Activated CD4-positive, alpha-beta T cell treated with anti-CD3 and anti-CD28 coated beads, Interleukin-2, amount 50 U/mL, for 4 hours (primary cell): Measurements from ENCODE around the gene CHMP1A.

Source experiments
- DNase-seq, 2 experiments: peaks; one replicate each; pipeline ENCODE4 v3.0.0-alpha.2; 2020

CHMP1A gene

DNA sequence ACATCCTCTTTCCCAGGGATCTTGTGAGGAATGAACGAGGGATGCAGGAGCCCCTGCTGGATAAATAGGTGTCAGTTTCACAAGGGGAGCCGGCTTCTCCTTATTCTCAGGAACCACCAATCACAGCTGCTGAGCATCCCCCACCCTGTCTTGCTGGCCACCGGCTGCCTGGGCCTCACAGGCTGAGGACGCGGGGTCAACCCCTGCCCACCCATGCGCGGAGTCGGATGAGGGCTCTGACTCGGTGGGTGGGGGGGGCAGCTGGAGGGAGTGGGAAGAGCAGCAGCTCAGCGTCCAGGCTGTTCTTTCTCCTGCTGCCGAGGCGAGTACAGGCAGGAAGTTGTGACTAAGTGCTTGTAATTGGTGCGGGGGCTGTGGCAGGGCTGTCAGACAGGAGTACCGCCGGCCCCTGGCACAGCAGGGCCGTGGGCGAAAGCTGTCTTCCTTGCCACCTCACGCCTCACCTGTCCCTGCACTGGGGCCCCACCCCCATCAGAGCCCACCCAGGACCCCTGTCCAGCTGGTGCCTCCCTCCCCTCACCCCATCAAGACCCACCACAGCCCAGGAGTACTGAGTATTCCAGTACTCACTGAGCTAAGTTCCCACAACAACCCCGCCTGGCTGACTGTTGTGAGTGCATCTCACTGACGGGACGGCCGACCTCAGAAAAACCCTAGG, 55.1 kb downstream of the CHMP1A start:
- DNase-seq, result peak; percentile 64 to 68

DNA sequence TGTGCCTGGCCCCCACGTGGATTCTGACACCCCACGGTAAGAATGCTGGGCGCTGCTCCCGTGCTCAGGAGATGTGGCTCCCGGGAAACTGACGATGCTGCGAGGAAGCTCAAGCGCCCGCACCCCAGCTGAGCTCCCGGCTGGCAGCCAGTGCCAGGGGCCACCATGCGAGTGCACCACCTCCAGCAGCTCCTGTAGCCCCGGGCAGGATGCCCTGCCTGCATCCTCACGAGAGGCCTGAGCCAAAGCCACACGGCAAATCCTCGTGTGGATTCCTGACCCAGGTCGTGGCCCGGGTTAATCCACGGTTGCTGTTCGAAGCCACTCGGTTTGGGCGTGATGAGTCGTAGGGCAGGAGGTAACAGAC, 55.6 kb downstream of the CHMP1A start:
- DNase-seq, result no peak

DNA sequence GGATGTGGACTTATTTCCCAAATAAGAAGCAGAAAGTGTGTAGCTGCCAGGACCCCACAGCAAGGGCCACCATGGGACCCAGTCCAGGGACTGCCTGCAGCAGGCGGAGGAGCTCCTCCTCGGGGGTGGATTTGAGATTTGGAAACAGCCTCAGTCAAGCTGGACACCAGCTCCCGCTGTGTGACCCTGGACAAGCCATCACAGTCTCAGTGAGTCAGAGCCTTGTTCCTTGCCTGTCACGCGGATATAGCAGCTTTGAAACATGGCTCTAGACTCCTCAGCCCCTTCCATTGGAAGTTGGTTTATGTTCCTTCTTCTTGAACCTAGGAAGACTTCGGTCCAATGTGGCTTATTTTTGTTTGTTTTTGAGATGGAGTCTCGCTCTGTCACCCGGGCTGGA, 56.6 kb downstream of the CHMP1A start:
- DNase-seq, result no peak

DNA sequence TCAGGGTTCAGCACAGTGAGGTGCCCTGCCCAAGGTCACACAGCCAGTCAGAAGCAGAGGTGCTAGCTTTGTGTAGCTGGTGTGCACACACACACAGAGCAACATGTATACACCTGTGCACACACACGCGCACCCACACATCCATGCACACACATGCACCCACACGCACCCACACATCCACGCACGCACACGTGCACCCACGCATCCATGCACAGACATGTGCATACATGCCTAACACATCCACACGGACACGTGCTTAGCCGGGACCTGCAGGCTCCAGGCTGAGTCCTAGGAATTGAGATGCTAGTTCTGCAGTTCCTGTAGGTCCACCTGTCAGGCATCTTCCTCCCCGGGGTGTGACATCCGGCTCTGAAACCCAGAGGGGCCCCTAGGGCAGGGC, 57.1 kb downstream of the CHMP1A start:
- DNase-seq, result no peak

DNA sequence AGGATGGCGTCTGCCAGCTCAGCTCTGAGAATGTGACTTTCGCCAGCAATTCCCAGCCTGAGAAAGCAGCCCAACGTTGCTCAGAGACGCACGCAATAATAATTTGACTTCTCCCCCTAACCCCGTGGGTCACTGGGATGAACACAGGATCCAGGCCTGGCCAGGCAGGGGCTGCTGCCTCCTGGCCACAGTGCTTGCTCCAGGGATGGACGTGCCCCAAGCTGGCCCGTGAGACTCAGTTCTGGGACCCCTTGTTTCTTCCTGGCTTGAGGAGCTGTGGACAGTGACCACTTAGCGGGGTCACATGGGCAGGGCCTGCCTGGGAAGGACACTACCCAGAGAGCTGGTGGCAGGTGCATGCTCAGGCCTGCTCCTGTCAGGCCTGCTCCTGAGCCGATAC, 57.6 kb downstream of the CHMP1A start:
- DNase-seq, result no peak

DNA sequence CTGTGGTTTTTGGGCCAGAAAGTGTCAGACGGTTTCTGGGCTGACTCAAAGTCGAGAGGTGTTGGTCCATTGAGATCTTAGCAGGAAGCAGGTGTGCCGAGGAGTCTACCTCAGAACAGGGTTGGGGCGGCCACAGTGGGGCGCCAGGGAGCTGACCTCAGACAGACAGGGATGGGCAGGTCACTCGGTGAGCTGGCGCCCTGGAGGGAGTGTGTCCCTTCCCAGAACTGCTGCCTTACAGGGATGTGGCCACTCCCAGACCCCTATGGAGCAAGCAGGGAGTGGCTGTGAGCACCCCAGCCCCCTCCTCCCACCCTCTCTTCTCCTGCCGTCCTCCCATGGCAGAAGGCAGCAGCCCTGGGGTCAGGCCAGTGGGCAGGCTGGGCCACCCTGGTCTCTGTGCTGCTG, 58.1 kb downstream of the CHMP1A start:
- no peak for DNase-seq

DNA sequence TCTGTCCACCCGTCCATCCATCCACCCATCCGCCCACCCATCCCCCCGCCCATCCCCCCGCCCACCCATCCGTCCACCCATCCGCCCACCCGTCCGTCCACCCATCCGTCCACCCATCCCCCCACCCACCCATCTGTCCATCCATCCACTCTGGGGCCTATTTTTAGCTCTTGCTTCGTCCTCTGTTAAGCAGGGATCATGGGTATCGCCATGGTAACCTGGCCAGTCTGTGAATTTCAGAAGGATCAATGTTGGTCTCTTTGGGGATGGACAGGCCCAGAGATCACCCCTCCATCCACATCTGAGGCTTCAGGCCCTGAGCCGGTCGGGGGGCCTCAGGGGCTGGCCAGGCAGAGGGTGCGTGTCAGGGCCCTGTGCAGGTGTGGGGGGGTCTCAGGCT, 59.3 kb downstream of the CHMP1A start:
- DNase-seq, result no peak

DNA sequence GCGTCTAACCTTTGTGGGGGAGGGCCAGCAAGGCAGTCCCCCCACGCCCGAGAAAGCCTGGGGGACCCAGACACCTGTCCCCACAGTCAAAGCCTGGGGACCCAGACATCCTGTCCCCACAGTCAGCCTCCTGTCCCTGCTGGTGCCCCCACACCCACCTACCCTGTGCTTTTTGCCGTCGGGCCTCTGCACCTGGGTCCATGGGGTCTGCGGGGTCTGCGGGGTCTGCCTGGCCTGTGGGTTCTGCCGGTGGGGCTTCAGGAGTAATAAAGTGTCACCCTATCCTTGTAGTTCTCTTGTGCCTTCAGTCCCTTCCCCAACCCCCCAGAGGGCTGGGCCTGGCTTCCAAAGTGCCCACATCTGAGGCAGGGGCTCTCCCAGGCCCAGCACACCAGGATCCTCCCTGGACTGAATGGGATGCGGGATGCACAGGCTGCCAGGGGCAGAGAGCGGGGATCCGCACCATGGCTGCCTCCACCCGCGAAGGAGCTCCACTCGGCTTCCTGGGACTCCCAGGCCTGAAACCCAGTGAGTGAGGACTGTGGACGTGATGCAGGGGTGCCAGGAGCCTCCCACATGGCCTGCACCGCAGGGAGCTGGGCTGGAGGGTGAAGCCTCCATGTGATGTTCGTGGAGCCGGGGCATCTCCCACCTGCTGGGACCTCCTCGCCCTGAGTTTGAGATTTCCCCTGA, 60.4 kb downstream of the CHMP1A start:
- DNase-seq, result no peak

DNA sequence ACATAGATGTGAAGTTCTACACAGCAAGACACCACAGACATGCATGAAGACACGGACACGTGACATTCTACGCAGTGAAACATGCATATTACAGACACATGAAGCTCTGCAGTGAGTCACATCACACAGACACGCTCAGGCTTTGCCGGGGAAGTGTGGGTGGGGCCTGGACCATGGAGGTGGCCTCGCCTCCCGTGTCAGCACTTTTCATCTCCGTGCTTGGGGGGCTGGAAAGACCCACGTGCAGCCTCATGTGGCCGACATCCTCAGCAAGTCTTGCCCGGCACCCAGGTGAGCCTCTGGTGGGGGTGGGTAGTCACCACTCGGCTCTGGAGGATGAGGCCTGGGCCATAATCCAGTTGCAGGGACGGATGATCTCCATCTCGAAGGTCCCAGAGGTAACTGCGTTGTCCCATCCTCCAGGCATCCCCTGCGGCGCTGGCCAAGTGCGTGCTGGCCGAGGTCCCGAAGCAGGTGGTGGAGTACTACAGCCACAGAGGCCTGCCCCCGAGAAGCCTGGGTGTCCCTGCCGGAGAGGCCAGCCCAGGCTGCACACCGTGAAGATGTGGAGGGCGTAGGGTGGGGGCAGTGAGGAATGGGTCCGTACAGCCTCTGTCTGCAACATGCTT, 61.3 kb downstream of the CHMP1A start:
- DNase-seq, result no peak

DNA sequence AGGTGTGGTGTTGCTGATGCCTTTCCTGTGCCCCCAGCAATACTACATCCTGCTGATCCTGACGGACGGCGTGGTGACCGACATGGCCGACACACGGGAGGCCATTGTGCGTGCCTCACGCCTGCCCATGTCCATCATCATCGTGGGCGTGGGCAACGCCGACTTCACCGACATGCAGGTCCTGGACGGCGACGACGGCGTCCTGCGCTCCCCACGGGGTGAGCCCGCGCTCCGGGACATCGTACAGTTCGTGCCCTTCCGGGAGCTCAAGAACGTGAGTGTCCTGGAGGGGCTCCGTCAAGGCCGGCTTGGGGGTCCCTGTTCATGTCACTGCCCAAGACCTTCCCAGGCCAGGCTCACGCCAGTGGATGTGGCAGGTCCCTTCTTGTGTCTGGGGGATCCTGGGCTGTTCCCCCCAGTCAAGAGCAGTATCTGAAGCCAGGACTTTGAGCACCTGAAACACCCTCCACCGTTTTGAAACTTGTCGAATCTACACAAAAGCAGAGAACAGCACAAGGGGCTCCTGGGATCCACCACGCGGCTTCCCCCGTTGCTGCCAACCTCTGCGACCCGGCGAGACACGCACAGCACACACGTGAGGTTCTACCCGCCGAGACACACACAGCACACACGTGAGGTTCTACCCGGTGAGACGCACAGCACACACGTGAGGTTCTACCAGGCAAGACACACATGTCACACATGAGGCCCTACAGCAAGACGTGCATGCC, 62.0 kb downstream of the CHMP1A start:
- no peak for DNase-seq
